ENCODE measurements around the gene CLOCK.
A peak's percentile ranks its signal among the peaks of the same experiment; 100 is the strongest.
"Not testable (repeated sequence)": the region's sequence is repeated elsewhere in the genome, so short reads cannot be mapped to it uniquely, and the experiment has no call there.

Gene CLOCK

GRCh38 chr4:55546756-55547465, at the start of gene CLOCK:
Gene CLOCK (minus strand): TSS chr4:55546909. CDS start chr4:55482785, 64,124 bp downstream.
- peak; percentile 88 for DNase-seq

DNA sequence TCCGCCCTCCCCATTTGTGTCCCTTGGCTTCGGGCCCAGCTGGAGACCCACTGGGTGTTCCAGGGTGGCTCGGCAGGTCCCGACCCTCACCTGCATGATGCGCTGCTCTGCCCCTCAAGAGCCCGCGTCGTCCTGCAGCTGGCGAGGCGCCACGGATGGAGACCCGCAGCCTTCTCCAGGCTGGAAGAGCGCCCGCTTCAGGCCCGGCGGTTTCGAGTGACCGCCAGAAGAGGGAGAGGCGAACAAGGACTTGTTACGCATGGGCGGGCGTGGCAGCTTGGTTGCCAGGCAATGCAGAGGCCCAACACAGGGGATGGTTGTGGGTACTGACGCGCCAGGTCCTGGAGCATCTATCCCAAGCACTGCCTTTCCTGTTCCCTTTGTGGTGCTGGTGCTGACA, 45.3 kb upstream of the CLOCK start, which contains the start of gene PDCL2:
Gene PDCL2, minus strand, starts transcription at position 232 of the 400 bp plus-strand sequence. Its CDS starts 136 bp downstream, at position 96.
- no peak for DNase-seq

DNA sequence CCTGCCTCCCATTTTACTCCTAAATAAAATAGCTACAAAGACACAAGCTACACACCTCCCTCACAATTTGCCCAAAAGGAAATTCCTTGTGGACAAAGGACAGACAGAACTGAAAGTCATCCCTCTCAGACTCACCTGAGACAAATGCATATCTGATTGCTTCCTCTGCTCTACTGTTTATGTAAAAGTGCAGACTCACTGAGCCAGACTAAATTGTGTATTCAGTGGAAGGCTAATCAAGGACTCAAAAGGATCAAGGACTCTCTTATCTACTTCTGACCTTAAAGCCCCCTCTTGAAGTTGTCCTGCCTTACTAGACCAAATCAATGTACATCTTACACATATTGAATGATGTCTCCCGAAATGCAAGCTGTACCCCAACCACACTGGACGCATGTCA, 41.5 kb upstream of the CLOCK start:
- DNase-seq, result no peak

- DNase-seq, result not testable (repeated sequence)
Measured at GRCh38 chr4:55582773-55583172, 36.1 kb upstream of the CLOCK start.

DNA sequence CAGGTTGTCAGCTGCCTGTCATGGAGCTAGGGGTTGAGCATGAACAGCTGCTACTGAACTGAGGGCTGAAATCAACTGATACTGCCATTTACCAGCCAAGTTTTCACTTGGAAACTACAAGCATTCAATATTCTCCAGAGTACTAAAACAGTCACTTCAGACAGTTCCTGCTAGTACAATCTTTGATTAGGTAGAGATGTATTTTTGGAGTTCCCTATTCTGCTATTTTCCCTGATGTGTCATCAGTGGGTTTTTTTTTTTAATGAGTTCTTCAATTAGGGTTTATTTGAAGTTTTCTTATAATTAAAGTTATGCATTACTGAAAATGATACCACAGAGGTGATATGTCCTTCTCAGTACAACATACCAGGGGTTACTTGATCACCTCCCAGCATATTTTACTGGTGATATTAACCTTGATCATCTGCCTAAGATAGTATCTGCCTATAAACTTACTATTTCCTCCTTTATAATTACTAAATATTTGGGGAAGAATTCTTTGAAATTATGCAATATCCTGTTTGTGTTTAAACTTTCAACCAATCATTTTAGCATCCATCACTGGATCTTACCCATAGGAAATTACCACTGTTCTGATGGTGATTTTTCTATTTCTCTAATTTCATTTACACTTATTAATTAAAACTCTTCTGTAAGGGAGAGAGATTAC, 31.8 kb upstream of the CLOCK start:
- no peak for DNase-seq

GRCh38 chr4:55575513-55575912, 28.8 kb upstream of the CLOCK start:
- no peak for DNase-seq

- no peak for DNase-seq
Measured at GRCh38 chr4:55574252-55574651, 27.5 kb upstream of the CLOCK start.

- DNase-seq, result no peak
Measured at GRCh38 chr4:55571806-55572205, 25.1 kb upstream of the CLOCK start.

GRCh38 chr4:55568905-55569504, 22.3 kb upstream of the CLOCK start:
- no peak for DNase-seq

DNA sequence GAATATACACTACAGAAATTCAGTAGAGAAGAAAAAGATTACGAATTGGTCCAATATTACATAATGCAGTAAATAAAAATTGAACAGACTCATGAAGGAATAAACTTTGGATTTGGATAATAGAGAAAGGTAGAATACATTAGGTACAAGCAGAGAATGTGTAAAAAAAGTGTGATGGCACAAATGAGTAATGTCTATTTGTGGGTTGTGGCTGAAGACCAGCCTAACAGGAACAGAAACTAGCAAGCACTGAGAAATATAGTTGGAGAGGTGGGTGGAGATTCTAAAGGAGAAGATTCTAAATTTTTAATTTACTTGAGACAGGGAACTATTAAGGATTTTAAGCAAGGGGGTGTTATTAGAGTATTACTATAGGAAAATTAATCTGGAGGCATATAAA, 15.2 kb upstream of the CLOCK start:
- no peak for DNase-seq

DNA sequence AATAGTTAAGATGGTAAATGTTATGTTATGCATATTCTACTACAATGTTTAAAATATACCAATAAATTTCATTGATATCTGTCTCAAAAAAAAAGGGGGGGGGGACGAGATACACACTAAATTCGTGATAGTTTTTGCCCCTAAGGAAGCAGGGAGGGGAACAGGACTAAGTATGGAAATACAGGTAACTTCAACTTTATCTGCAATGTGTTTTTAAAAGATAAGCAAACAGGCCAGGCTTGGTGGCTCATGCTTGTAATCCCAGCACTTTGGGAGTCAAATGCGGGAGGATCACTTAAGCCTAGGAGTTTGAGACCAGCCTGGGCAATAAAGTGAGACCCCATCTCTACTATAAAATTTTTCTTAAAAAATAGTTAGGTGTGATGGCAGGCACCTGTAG, 13.4 kb upstream of the CLOCK start:
- no peak for DNase-seq

GRCh38 chr4:55554453-55555030, 7.8 kb upstream of the CLOCK start:
- DNase-seq, result no peak

GRCh38 chr4:55553441-55554201, 6.9 kb upstream of the CLOCK start:
- peak; percentile 26 for DNase-seq

DNA sequence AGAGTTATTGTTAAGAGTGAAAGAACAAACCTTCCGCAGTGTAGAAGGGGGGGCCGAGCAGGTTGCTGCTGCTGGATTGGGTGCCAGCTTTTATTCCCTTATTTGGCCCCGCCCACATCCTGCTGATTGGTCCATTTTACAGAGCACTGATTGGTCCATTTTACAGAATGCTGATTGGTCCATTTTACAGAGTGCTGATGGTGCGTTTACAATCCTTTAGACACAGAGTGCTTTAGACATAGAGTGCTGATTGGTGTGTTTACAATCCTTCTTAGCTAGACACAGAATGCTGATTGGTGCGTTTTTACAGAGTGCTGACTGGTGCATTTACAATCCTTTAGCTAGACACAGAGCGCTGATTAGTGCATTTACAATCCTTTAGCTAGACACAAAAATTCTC, 5.3 kb upstream of the CLOCK start:
- not testable (repeated sequence) for DNase-seq

- no peak for DNase-seq
Measured at GRCh38 chr4:55549888-55550287, 3.2 kb upstream of the CLOCK start.

DNA sequence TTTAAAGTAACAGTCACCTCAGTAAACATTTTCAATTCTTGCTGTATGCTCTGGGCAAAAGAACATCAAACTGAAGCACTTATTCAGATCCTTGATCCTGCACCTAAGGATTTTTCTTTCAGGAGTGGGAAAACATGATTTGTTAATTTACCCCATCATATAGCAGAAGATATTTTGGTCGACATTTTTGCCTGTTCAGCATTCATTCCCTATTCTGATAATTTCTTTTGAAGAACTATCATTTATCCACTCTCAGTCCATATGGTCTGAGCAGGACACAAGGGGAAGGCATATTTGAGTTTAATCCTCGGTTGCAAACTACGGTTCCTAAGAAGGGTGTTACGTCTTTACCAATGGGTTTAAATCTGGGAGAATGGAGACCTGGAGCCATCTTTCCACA, 1.2 kb upstream of the CLOCK start:
- DNase-seq, result no peak

- DNase-seq, result no peak
Measured at GRCh38 chr4:55547466-55547770, 709 bp upstream of the CLOCK start.

DNA sequence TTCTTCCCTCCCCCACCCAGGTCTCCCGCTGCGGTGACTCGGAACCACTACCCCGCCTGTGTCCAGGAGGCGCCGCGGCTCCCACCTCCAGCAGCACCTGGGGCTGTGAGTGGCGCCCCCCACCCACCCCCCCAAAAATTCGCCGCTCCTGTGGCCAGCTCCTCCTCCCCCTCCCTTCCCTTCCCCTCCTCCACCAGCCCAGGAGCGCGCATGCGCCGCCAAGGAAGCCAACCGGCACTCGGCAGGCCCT, 278 bp downstream of the CLOCK start:
- DNase-seq, result no peak

- peak; percentile 68 for DNase-seq
Measured at GRCh38 chr4:55545641-55546505, 836 bp downstream of the CLOCK start.

GRCh38 chr4:55545151-55545550, 1.6 kb downstream of the CLOCK start:
- no peak for DNase-seq

DNA sequence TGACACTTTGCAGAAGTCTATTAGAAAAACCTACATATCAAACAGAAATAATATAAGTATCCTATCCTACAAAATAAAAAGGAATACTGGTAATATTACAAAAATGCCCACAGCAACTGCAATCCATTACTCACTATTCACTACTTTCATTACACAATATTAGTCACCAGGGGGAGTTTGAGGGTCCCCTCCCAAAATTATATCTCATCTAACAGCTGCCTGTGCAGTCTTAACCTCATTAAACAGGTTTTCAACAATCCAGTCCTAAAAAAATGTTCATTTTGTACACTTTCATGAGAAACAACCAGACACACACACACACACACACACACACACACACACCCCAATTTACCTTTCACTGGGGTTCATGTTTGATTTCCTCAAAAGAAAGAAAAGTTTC, 2.9 kb downstream of the CLOCK start:
- DNase-seq, result no peak

DNA sequence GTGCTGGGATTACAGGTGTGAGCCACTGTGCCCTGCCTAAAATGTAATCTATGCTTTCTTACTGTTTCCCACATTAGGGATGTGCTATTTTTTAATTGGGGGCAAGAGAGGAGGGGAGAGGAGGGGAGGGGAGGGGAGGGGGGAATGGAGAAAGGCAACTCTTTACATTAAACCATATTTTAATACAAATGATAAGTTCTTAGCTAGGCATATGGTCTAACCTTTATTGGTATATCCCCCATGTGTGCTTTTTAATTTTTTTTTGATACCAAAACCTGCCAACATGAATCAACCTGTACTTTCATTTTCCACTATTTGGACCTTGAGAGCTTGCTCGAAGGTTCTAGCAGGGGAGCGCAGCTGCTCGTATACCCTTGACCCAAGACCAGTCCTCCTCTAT, 6.4 kb downstream of the CLOCK start:
- no peak for DNase-seq

DNA sequence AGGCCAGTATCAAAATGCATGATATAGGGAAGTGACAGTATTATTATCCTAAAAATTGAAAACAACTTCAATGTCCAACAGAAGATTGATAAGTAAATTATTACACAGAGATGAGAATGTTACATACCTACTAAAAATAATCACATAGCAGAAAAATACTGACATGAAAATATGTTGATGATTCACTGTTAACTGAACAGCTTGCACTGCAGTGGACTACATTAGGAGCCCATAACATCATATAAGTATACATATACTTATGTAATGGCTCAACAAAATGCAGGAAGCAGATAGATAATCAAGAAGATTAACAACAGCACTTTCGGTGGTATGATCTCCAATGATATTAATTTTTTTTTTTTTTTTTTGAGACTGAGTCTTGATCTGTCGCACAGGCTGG, 7.1 kb downstream of the CLOCK start:
- DNase-seq, result no peak
